Umbilical cord (tissue), 2 donors: ENCODE measurements around the gene DLGAP4. TPM values are rescaled to one million over a fixed set of nuclear protein-coding genes. Genes with fewer than 3 reads are reported as not detected.
A peak's percentile ranks its signal among the peaks of the same experiment; 100 is the strongest.

ENCODE experiments used
- DNase-seq: peaks from one replicate; pipeline ENCODE4 v3.0.0-alpha.2; 2015; ENCODE audit warnings: low spot score
- total RNA-seq: library from RNA; depleted of rRNA; stranded (reverse); fragments of >200 nt; gene quantifications from one replicate; pipeline ENCODE4 v1.2.3, GENCODE V29; 2014; ENCODE audit warnings: low replicate concordance; ENCODE audit not compliant: insufficient read depth

DLGAP4 gene
- total RNA-seq, 1 donor from 2014 or later: 12.5 TPM

GRCh38 chr20:36454698-36455427 lies 148.7 kb downstream of the DLGAP4 start:
- DNase-seq: peak; percentile 40

GRCh38 chr20:36455972-36456625 lies 150.0 kb downstream of the DLGAP4 start:
- no peak for DNase-seq

DNA sequence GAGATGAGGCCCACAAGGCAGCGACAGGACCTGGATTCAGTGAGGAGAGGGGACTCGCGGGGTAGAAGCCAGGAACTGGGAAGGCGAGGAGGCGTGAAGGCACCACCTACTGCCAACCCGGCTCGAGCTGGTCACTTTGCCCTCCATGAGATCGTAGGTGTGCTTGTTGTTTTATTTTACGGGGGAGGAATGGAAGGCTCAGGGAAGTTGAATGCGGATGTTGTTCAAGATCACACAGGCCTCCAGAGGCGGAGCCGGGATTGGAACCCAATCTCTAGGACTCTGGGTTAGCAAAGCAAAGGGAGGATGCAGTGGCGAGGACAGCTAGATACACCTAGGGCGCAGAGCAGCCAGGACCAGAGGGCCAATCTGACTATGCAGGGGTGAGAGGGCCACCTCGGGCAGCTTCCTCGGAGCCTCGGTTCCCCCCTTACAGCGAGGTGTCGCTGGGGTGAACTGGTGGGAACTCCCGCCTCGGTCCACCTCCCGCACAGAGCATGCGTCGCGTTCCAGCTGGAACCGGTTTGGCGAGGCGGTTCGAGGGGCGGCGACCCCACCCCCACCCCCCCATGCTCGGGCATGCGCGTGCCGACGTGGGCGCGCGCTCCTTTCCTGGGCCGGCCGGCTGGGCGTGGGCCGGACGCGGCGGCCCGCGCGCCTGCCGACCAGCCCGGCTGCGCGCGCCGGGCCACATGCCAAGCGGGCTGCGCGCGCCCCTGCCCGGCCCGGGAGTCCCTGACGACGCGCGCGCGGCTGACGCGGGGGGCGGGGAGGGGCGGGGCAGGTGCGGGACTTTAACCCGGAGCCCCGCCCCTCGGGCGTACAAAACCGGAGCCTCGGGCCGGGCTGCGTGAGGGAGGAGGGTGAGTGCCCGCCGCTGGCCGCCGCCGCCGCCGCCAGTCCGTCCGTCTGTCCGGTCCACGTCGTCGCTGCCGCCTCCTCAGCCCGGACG lies 154.8 kb downstream of the DLGAP4 start:
- peak; percentile 95 for DNase-seq

GRCh38 chr20:36461600-36462439 lies 155.7 kb downstream of the DLGAP4 start:
- peak; percentile 66 for DNase-seq

DNA sequence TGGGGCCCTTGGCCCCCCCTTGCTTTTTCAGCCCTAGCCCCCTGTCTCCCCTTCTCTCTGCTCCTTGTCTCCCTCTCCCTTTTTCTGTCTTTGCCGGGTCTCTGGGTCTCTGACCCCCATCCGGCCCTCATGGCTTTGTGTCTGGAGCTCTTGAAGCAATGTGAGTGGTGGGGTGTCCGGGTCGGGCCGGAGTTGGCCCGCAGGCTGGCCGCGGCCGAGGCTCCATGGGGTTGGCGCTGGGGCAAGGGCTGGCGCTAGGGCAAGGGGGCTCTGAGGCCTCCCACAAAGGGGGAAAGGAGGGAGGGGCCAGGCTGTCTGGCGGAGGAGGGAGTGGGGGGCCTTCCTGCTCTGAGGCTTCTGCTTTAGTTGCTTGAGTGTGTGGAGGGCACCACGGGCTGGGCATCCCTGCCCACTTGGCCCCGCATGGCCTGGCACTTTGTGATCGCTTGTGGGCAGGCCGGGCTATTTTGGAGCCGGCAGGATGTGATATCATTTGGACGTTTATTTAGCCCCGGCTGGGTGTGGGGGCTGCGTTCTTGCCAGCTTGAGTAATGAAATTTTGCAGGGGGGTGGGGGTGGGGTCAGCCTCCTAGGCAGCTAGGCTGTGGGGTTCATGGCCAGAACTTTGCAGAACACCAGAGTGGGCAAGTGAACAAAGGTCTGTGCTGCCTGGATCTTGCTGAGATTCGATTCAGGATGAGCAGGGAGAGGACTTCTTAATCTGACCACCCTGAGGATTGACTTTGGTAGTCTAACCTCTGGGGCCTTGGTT lies 156.5 kb downstream of the DLGAP4 start:
- DNase-seq: peak; percentile 58

DNA sequence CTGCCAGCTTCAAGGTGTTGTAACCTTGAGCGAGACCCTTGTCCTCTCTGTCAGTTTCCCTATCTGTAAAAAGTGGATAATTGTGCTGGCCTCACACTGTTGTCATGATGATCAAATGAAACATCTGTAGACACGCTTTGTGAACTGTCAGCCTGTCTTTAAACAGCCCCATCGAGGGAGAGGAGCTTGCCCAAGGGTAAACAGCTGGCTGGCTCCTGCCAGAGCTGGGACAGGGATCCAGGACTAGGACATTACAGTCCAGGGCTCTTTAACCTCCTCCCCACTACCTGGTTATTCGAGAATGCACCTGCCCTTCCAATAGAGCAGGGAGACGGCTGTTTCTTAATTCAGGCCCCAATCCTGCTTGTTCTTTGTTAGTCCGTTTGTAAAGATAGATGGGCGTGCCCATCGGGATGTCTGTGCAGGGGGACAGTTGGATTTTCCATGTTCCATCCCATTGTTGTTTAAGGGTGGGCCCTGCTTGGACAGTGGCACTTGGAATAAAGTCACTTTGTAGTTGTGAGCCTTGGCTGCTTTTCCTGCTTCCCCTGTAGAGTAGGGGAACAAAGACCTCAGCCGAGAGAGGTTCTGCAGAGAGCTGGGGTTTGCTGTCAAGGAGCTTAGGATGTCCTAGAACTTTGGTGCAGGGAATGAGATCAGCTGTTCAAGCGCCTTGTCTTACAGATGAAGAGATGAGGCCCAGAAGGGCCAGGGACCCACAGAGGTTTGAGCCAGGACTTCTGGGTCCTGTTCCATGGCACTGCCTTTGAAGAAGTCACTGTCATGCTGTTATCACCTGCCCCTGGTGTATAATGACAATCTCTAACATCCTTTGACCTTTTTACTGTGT lies 157.3 kb downstream of the DLGAP4 start:
- no peak for DNase-seq

GRCh38 chr20:36465109-36466080 lies 159.3 kb downstream of the DLGAP4 start:
- DNase-seq: peak; percentile 82

DNA sequence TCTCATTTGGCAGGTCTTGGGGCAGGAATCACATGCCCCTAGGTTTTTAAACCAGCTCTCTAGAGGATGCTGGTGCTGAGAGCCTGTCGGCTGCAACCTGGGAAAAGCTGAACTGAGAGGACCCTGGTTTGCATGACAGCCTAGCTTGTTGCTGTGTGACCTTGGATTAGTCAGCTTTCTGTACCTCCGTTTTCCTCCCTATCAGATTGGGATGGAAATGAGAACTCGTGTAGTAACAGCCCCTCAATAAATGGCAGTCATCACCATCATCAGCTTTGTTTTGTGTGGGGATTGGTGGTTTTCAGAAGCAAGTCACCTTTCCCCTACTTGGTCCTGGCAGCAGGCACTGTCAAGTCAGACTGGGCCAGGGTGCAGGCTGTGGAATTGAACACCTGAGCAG lies 159.9 kb downstream of the DLGAP4 start:
- DNase-seq: no peak

DNA sequence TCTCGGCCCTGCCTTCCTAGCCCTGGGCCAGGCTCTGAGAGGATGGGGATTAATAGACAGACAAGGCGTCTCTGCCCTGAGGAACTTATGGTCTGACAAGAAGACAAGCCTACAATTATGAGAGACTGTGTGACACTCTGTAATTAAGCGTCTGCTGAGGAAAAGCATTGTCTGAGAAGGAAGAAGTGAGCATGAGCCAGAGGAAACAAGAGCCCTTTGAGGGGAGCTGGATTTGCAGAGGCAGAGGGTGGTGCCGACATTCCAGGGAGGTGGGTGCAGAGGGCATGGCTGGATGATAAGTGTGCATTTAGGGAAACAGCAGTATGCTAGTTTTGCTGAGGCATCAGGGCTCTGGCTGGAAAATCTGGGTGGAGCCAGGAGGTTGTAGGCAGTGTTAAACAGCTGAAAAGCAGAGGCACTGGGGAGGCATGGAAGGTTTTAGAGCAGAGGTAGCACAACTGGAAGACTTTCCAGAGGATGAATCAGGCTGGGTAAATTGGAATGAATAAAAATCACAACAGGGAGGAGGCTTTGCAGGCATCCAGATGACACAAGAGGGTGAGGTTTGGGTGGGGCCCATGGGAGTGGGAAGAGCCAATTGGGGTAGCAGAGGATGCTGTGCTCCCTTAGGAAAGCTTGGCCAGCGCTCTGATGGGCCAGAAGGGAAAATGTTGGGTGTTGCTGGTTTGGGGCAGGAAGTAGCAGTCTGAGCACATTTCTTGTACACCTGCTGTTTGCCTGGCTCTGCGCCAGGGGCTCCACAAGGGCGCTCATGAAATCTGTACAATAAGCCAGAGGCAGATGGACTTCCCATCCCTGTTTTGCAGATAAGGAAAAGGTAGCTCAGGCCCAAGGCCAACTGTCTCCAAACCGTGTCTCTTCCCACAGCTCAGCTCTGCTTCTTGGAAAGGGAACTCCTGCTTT lies 161.2 kb downstream of the DLGAP4 start:
- peak; percentile 55 for DNase-seq

DNA sequence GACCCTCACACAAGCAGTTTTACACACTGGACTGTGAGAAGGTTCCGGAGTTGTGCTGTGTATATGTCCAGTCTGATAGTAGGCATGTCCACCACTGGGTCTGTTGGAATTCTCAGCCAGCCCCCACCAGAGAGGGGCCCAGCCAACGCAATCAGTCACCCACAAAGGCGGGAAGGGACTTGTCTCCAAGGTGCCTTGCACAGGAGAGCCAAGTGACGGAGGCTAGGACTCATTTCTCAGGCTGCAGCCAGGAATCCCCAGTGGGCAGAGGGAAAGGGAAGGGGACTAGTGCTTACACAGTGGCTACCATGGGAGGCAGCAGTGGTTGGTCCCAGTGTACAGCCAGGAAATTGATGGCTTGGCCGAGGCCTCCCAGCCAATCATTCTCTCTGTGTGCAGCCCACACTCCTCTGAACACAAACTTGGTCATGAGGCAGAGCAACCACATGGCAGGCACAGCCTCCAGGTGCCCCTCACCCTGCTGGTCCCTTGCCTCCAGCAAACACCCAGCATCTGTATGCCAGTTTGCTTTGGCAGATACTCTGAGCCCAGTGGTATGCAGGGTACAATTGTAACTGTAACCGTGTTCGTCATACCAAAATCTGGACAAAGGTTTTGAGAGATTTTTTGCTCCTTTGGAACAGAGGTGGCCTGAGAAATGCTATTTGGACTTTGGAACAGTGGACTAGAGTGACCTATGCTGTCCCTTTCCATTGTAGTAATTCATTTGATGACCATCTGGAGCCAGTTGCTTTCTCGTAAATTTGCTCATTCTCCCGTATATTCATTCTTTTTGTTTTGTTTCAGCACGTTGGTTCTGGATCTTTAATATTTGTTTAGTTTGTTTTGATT lies 162.2 kb downstream of the DLGAP4 start:
- DNase-seq: no peak

DNA sequence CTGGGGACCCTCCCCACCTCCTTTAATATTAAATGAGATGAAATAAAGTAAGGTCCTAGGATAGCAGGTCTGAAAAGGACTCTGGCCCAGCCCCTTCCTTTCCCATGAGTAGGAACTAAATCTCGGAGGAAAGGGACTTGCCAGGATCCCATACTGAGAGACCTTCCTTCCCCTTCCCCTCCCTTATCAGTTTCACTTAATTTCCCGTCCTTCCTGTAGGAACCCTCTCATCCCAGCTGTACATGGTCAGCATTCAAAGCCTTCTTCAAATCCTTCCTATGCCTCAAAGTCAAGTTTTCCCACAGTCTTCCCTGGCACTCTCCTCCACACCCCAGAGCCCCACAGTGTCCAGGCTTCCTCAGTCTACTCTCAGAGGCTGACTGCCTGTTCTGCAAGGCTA lies 163.8 kb downstream of the DLGAP4 start:
- DNase-seq: no peak

GRCh38 chr20:36471885-36472636 lies 165.9 kb downstream of the DLGAP4 start:
- DNase-seq: no peak

- DNase-seq: peak; percentile 68
These were observed 166.5 kb downstream of the DLGAP4 start for GRCh38 chr20:36472637-36473090.

DNA sequence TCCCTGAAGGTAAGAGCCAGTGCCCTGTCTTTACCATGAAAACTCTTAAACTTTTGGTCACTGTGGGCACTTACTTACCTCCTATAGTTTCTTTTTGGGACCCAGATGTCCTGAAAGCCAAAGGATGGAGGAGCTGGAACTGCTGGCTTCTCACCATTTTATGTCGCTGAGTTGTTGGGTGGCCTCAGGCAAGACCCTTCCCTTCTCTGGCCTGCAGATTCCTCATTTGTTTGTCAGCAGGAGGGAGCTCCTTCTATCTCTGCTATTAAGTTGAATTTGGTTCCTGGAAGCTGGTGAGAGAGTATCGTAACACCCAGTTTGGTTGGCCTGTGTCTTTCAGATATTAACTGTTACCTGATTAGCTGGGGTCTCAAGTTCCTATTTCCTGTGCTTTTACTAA lies 167.0 kb downstream of the DLGAP4 start:
- DNase-seq: no peak

- no peak for DNase-seq
These were observed 168.4 kb downstream of the DLGAP4 start for GRCh38 chr20:36474563-36474962.
